Tibial artery (tissue), 4 donors: ENCODE data around the gene RNF149.

Source experiments
- DNase-seq, 2 donors: peaks; one replicate each; pipeline ENCODE4 v3.0.0-alpha.2; 2019
- H3K27ac ChIP-seq, 2 donors: fragments of 200-600 bp; sonication (generic) in 1 of 2; 1 replicate in 1 of 2; 2 replicates in 1 of 2; pipeline ENCODE4 v1.5.1; 2018 to 2019; ENCODE audit warnings: mild to moderate bottlenecking in 1 of 2
- H3K27me3 ChIP-seq, 2 donors: fragments of 200-600 bp; sonication (generic) in 1 of 2; one replicate each; pipeline versions ENCODE4 v1.5.1 to v1.6.0; 2016 to 2019
- H3K36me3 ChIP-seq, 3 donors: fragments of 200-600 bp; sonication (generic) in 2 of 3; one replicate each; pipeline ENCODE4 v1.5.1; 2016 to 2019; ENCODE audit warnings: mild to moderate bottlenecking in 2 of 3
- H3K4me1 ChIP-seq, 4 donors: fragments of 200-600 bp; sonication (generic) in 2 of 4; 1 replicate in 3 of 4; 2 replicates in 1 of 4; pipeline ENCODE4 v1.5.1; 2016 to 2019
- H3K4me3 ChIP-seq, 2 donors: fragments of 200-600 bp; sonication (generic) in 1 of 2; 1 replicate in 1 of 2; 2 replicates in 1 of 2; pipeline ENCODE4 v1.5.1; 2018 to 2019; ENCODE audit warnings: mild to moderate bottlenecking in 2 of 2
- H3K9me3 ChIP-seq, 3 donors: fragments of 200-600 bp; sonication (generic) in 1 of 3; one replicate each; pipeline ENCODE4 v1.5.1; 2016 to 2019
- CTCF ChIP-seq, 2 experiments: fragments of 200-600 bp in 1 of 2; fragments of 450-650 bp in 1 of 2; IDR thresholded peaks; one replicate each; pipeline ENCODE4 v1.5.1; 2017 to 2019; ENCODE audit warnings: antibody characterized with exemption in 2 of 2, mild to moderate bottlenecking in 1 of 2, moderate library complexity in 1 of 2
- intact Hi-C: fragments of 100-400 bp; cut with DNase I; formaldehyde crosslinking; loops from one replicate; pipeline ENCODE4 v1.15.0; 2023; ENCODE audit warnings: low total_unique reads

Gene RNF149

GRCh38 chr2:101281482-101281881 is 27.0 kb downstream of the RNF149 start:
- no peaks in the 10 kb centered on the region for H3K9me3 ChIP-seq
- no peak for TF ChIP-seq CTCF (IDR thresholded peaks at IDR 0.05)
- H3K4me3 ChIP-seq, result no peak overlapping the region
- H3K4me1 ChIP-seq, result no peaks in the 10 kb centered on the region
- no peak overlapping the region for H3K27ac ChIP-seq
- peaks cover 60 to 90% (median 90%) of the 10 kb centered on the region in 3 donors for H3K36me3 ChIP-seq
- intact Hi-C loops, result no loop called here
- DNase-seq, result no peak
- H3K27me3 ChIP-seq, result no peaks in the 10 kb centered on the region

GRCh38 chr2:101278925-101279324 is 29.6 kb downstream of the RNF149 start:
- Histone ChIP-seq H3K27me3 (no peaks in the 10 kb centered on the region), H3K36me3 (peaks cover 45 to 83% (median 76%) of the 10 kb centered on the region in 3 donors), H3K27ac (no peak overlapping the region), H3K4me1 (no peaks in the 10 kb centered on the region), H3K9me3 (no peaks in the 10 kb centered on the region), H3K4me3 (no peak overlapping the region)
- intact Hi-C loops, result no loop called here
- no peak for DNase-seq
- no peak for TF ChIP-seq CTCF (IDR thresholded peaks at IDR 0.05)

GRCh38 chr2:101277111-101277510 is 31.4 kb downstream of the RNF149 start:
- Histone ChIP-seq H3K27me3 (no peaks in the 10 kb centered on the region), H3K4me3 (no peak overlapping the region), H3K4me1 (no peaks in the 10 kb centered on the region), H3K36me3 (peaks cover 46 to 84% (median 76%) of the 10 kb centered on the region in 3 donors), H3K9me3 (no peaks in the 10 kb centered on the region), H3K27ac (no peak overlapping the region)
- no peak for DNase-seq
- intact Hi-C loops, result no loop called here
- TF ChIP-seq CTCF (IDR thresholded peaks at IDR 0.05), result no peak

- Histone ChIP-seq H3K27ac (no peak overlapping the region), H3K4me3 (no peak overlapping the region), H3K9me3 (no peaks in the 10 kb centered on the region), H3K36me3 (peaks cover 53 to 84% (median 69%) of the 10 kb centered on the region in 3 donors), H3K4me1 (no peaks in the 10 kb centered on the region), H3K27me3 (no peaks in the 10 kb centered on the region)
- TF ChIP-seq CTCF (IDR thresholded peaks at IDR 0.05), result no peak
- intact Hi-C loops, result no loop called here
- no peak for DNase-seq
These were observed 34.4 kb downstream of the RNF149 start for GRCh38 chr2:101274142-101274541.

GRCh38 chr2:101273056-101273455 is 35.4 kb downstream of the RNF149 start:
- Histone ChIP-seq H3K4me3 (no peak overlapping the region), H3K36me3 (peaks cover 57 to 84% (median 69%) of the 10 kb centered on the region in 3 donors), H3K4me1 (no peaks in the 10 kb centered on the region), H3K27me3 (no peaks in the 10 kb centered on the region), H3K27ac (no peak overlapping the region), H3K9me3 (no peaks in the 10 kb centered on the region)
- DNase-seq, result no peak
- intact Hi-C loops, result no loop called here
- TF ChIP-seq CTCF (IDR thresholded peaks at IDR 0.05), result no peak
